ENCODE data around the gene HECTD1. TPM values are rescaled to one million over a fixed set of nuclear protein-coding genes. Genes with fewer than 3 reads are reported as not detected.
A peak's percentile ranks its signal among the peaks of the same experiment; 100 is the strongest.

HECTD1 gene
- total and polyA plus RNA-seq, 9 of the 15 experiments (the other 6 are each of a cell fraction or from before 2014, with no cell fraction given) = 27.9 to 111 (median 78.1) TPM

GRCh38 chr14:31059152-31059924 is 148.3 kb downstream of the HECTD1 start (continued):
- TF ChIP-seq POLR2AphosphoS5 (IDR thresholded peaks at IDR 0.05; ENCODE audit: control insufficient read depth, insufficient read depth, low read depth, low read length) (peak; percentile 100), MLLT1 (IDR thresholded peaks at IDR 0.05) (peak in 1 of 2 experiments; percentile 95; a peak in 2 of 4 replicates), ZFX (CRISPR knock-in tag; IDR thresholded peaks at IDR 0.05) (no peak), ATF1 (CRISPR knock-in tag; IDR thresholded peaks at IDR 0.05) (no peak), ATF1 (tag; IDR thresholded peaks at IDR 0.05) (peak; percentile 49; the same call in 1 of the 2 replicates), E2F8 (IDR thresholded peaks at IDR 0.05; ENCODE audit: low read depth, partially characterized antibody) (no peak), ZBTB2 (IDR thresholded peaks at IDR 0.05) (peak; percentile 42; the same call in 1 of the 2 replicates), ATF6 (CRISPR knock-in tag; IDR thresholded peaks at IDR 0.05) (no peak), ETV1 (tag; conservative IDR thresholded peaks at IDR 0.05; ENCODE audit: low read depth) (peak; percentile 47; the same call in 1 of the 2 replicates), SMARCC2 (IDR thresholded peaks at IDR 0.05; ENCODE audit: low read depth) (peak; percentile 99), ZNF24 (IDR thresholded peaks at IDR 0.05) (peak; percentile 67; the same call in 1 of the 2 replicates), SMAD1 (IDR thresholded peaks at IDR 0.05; ENCODE audit: low read depth, low read length, partially characterized antibody) (peak; percentile 94), FOXJ3 (CRISPR knock-in tag; IDR thresholded peaks at IDR 0.05) (no peak), CAMTA2 (CRISPR knock-in tag; conservative IDR thresholded peaks at IDR 0.05) (no peak), DACH1 (IDR thresholded peaks at IDR 0.05; ENCODE audit: partially characterized antibody) (peak; percentile 99), ID3 (CRISPR knock-in tag; IDR thresholded peaks at IDR 0.05) (no peak), ID3 (tag; IDR thresholded peaks at IDR 0.05) (peak; percentile 93), CREB1 (IDR thresholded peaks at IDR 0.05) (peak; percentile 75), CREB1 (CRISPR knock-in tag; IDR thresholded peaks at IDR 0.05) (no peak), EP400 (IDR thresholded peaks at IDR 0.05) (peak; percentile 78), KLF16 (IDR thresholded peaks at IDR 0.05) (peak; percentile 100)

Data from K562 (cell line).